GM21390 (cell line): ENCODE measurements around the gene PPM1E.
"Not testable (repeated sequence)": the region's sequence is repeated elsewhere in the genome, so short reads cannot be mapped to it uniquely, and the experiment has no call there.

Source experiments
- ATAC-seq: cut with Tn5 transposase; IDR thresholded peaks from one replicate; pipeline ENCODE4 v1.9.1; 2021; ENCODE audit not compliant: unreplicated experiment

Gene PPM1E

DNA sequence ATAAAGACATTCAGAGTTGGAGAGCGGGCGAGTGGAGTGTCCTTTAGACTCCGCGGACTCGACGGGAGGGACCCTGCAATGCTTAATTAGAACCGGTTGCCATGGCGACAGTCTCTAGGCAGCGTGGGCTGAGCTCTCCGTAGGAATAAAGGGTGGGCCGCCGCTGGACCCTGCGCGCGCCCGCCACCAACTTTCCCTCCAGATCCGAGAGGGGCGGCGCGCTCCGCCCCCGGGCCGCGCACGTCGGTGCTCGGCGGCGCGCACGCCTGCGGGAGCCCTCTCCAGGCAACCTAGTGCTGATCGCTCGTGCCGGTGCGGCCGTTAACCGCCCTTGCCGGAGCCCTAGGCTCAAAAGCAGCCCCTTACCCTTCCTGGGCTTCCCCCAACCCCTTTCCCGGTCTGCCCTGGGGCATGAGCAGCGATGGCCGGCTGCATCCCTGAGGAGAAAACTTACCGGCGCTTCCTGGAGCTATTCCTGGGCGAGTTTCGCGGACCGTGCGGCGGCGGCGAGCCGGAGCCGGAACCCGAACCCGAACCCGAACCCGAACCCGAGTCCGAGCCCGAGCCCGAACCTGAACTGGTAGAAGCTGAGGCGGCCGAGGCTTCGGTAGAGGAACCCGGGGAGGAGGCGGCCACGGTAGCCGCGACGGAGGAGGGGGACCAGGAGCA is at the start of gene PPM1E:
TSS of gene PPM1E (plus strand) at position 278 of the 669 bp plus-strand sequence.
- ATAC-seq = no peak

- ATAC-seq = no peak
These were observed 49.1 kb upstream of the PPM1E start for GRCh38 chr17:58706351-58707140.

DNA sequence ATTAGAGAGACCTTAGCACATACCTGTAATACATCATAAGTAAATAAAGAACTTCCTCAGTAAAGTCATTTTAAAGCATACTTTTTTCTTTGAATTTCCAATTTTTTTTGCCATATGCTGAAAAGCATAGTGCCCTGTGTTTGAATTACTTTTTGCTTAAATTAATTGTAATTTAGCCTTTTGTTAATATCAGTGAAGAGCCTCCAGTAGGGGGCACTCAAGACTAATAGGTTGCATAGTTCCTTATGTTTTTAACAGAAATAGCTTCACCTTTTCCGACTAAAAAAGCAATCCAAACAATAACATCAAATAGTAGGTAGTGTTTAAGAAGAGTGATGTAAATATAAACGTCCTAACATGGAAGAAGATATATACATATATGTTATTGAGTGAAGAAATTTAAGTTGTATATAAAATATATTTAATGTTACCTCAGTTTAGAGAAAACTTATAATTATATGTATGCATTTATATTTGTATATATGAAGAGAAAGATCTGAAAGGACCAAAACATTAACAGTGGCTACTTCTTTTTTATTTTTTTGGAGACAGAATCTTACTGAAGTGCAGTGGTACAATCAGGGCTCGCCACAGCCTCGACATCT is 44.6 kb upstream of the PPM1E start:
- no peak for ATAC-seq

DNA sequence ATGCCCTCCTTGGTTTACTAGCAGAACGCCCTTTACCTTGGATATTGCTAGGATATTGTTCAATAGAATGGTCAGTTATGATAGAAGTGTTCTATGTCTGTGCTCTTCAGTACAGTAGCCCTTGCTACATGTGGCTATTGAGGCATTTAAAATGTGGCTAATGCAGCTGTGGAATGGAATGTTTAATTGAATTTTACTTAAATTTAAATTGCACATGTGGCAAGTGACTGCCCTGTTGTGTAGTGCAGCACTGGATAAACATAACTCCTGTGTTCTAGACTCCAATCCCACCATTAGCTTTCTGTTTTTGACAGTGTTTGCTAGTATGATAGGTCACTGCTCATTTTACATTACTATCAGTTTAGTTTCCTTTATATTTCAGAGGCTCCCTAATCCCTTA is 33.4 kb upstream of the PPM1E start:
- ATAC-seq = no peak

DNA sequence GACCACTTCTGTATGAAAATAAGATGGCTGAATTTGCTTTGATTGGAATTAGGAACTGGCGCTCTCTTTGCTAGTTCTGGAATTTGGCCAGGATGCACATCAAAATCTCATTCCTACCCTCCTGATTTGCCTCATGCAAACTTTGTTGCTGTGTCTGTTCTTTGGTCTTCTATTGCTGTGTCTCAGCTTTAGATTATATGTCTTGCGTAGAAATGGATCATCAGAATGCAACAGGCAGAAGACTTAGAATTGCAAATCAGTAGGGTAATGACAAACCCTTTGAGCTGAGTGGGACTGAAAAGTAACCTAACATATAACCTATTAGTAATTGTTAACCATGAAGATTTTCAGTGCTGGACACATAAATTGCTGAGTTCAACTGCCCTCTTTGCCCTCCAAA is 33.0 kb upstream of the PPM1E start:
- no peak for ATAC-seq

DNA sequence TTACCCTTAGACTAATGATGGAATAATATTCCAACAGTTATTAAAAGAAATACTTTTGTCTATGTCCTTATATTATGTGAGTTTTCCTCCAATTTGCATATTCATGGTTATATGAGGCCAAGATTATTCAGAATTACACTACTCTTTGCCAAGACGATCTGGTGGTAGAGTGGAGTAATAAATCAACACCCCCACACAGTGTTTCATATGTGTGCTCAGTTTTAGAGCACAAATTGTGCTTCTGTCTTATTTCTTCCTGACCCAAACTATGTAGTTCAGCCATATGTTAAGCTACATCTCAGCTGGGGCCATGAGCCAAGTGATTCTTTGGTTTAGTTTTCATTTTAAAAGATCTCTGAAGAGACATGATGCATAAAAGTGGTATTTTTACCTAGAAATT is 26.9 kb upstream of the PPM1E start:
- ATAC-seq = no peak

- ATAC-seq = no peak
These were observed 24.7 kb upstream of the PPM1E start for GRCh38 chr17:58730937-58731336.

GRCh38 chr17:58734040-58734439 is 21.6 kb upstream of the PPM1E start:
- no peak for ATAC-seq

DNA sequence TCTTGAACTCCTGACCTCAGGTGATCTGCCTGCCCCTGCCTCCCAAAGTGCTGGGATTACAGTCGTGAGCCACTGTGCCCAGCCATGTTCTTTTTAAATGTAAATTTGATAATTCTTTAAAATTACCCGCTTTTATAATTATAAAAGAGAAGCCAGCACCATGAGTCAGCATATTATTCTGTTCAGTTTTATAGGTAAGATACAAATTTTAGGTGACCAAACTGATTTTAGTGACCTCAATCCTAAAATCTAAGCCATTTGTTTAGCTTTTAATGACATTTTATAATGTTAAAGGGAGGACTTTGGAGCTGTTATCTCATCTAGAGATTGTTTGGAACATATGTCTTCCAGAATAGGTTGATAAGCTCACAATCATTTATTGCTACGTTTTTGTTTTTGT is 20.8 kb upstream of the PPM1E start:
- no peak for ATAC-seq

DNA sequence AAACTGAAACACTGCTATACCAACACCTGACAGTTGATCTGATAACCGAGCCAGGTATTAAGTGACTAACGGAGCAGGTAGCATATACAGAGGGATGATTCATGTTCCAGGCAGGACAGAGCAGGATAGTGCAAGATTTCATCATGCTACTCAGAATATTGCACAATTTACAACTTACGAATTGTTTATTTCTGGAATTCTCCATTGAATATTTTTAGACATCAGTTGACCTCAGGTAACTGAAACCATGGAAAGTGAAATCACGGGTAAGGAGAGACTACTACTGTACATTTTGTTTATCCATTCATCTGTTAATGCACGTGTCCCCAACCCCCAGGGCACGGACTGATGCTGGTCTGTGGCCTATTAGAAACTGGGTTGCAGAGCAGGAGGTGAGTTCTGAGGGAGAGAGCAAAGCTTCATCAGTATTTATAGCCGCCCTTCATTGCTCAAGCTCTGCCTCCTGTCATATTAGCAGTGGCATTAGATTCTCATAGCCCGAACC is 14.5 kb upstream of the PPM1E start:
- no peak for ATAC-seq

GRCh38 chr17:58747674-58748073 is 8.0 kb upstream of the PPM1E start:
- ATAC-seq = no peak

GRCh38 chr17:58749627-58750026 is 6.0 kb upstream of the PPM1E start:
- ATAC-seq = not testable (repeated sequence)

GRCh38 chr17:58753026-58753425 is 2.6 kb upstream of the PPM1E start:
- no peak for ATAC-seq

GRCh38 chr17:58755269-58755576 is 431 bp upstream of the PPM1E start:
- ATAC-seq = no peak

DNA sequence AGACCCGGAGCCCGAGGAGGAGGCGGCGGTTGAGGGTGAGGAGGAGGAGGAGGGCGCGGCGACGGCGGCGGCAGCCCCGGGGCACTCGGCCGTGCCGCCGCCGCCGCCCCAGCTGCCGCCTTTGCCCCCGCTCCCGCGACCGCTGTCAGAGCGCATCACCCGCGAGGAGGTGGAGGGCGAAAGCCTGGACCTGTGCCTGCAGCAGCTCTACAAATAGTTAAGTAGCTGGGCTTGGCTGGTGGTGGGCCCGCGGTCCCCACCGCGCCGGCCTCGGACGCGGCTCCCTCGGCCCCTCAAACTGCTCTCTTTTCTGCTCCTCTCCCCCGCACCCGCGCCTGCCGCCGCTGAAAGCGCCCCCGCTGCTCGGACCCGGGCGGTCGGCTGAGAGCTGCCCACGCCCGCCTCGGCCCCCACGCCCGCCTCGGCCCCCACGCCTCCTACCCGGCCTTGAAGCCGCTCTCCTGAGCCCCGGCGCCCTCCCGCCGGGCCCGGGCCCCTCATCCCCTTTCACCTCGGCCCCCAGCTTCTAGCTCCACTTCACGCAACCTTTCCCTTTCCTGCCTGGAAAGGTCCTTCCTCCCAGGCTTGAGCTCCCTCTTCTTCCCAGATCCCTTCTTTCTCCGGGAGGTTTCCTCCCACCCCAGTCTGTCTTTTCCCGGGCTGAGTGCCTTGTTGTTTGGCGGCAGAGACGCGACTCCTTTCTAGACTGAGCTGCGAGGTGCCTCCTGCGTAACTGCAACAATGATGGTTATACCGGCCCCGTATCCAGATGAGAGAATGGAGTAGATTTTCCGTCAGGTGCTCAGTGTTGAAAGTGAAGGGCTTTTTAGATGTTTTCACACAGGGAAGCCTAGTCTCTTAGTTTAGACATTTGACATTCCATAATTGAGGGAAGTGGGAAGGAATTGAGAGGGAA is 850 bp downstream of the PPM1E start:
- no peak for ATAC-seq

GRCh38 chr17:58757162-58757613 is 1.5 kb downstream of the PPM1E start:
- ATAC-seq = no peak

DNA sequence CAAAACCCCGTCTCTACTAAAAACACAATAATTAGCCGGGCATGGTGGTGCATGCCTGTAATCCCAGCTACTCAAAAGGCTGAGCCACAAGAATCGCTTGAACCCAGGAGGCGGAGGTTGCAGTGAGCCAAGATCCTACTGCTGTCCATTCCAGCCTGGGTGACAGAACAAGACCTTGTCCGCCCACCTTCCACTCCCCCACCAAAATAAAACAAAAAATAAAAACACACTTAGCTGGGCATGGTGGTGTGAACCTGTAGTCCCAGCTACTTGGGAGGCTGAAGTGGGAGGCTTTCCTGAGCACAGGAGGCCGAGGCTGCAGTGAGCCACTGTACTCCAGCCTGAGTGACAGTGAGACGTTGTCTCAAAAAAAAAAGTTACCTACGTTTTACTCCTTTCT is 3.2 kb downstream of the PPM1E start:
- no peak for ATAC-seq

GRCh38 chr17:58759522-58759921 is 3.9 kb downstream of the PPM1E start:
- ATAC-seq = no peak

DNA sequence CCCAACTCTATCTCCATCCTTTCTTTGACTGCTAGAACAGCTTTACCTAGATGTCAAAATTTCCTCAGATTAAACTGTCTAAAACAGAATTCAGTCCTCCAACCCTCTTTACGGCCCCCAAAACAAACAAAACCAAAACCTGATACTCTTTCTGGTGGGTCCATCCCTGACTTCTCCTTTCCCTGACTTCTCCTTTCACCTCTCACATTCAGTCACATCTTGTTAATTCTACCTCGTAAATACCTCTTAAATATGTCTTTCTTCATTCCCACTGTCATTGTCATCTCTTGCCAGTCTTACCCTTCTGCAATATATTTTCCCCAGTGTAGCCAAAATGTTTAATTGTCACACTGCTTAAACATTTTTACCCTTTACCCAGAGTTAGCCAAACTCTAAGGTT is 4.6 kb downstream of the PPM1E start:
- ATAC-seq = no peak

GRCh38 chr17:58763263-58763662 is 7.6 kb downstream of the PPM1E start:
- ATAC-seq = no peak

DNA sequence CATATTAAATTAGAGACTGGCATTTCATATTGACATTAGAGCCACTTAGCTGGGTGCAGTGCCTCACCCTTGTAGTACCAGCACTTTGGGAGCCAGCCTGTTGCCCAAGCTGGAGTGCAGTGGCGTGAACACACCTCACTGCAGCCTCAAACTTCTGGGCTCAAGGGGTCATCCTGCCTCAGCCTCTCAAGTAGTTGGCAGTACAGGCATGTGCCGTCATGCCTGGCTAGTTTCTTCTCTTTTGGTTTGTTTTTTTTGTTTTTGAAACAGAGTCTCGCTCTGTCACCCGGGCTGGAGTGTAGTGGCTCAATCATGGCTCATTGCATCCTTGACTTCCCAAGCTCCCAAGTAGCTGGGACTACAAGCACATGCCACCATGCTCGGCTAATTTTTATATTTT is 8.7 kb downstream of the PPM1E start:
- ATAC-seq = no peak
